ENCODE results near the gene FOXN4. TPM values are rescaled to one million over a fixed set of nuclear protein-coding genes. Genes with fewer than 3 reads are reported as not detected.

Gene FOXN4
- total RNA-seq, 1 donor from 2014 or later = not detected

GRCh38 chr12:109336593-109336992 is 27.5 kb upstream of the FOXN4 start:
- no peak for TF ChIP-seq CTCF (IDR thresholded peaks at IDR 0.05)
- H3K4me1 Mint-ChIP-seq (ENCODE audit: low read depth) = no peaks in the 10 kb centered on the region
- H3K27me3 Mint-ChIP-seq (ENCODE audit: low read depth) = peaks cover 35% of the 10 kb centered on the region
- DNase-seq (ENCODE audit: low spot score) = no peak
- H3K9me3 Mint-ChIP-seq (ENCODE audit: low read depth) = no peaks in the 10 kb centered on the region
- no peak overlapping the region for H3K4me3 Mint-ChIP-seq (ENCODE audit: unreplicated experiment)
- no peaks in the 10 kb centered on the region for H3K36me3 Mint-ChIP-seq (ENCODE audit: low read depth)
- no peak overlapping the region for H3K27ac Mint-ChIP-seq (ENCODE audit: unreplicated experiment)

DNA sequence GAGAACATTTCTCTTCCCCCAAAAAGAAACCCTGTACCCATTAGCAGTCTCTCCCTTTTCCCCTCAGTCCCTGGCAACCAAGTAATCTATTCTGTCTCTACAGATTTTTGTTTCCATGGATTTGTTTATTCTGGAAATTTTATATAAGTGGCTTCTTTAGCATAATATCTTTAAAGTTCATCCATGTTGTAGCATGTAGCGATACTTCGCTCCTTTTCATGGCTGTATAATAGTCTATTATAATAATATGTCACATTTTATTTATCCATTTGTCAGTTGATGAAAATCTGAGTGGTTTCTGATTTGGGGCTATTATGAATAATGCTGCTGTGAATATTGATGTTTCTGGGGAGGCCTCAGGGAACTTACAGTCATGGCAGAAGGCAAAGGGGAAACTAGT is 25.8 kb upstream of the FOXN4 start:
- Mint-ChIP-seq H3K9me3 (ENCODE audit: low read depth) (no peaks in the 10 kb centered on the region), H3K4me3 (ENCODE audit: unreplicated experiment) (no peak overlapping the region), H3K36me3 (ENCODE audit: low read depth) (no peaks in the 10 kb centered on the region), H3K27me3 (ENCODE audit: low read depth) (peaks cover 34% of the 10 kb centered on the region), H3K4me1 (ENCODE audit: low read depth) (no peaks in the 10 kb centered on the region), H3K27ac (ENCODE audit: unreplicated experiment) (no peak overlapping the region)
- TF ChIP-seq CTCF (IDR thresholded peaks at IDR 0.05) = no peak
- no peak for DNase-seq (ENCODE audit: low spot score)

GRCh38 chr12:109331301-109331952 is 22.3 kb upstream of the FOXN4 start:
- no peak for DNase-seq (ENCODE audit: low spot score)
- H3K9me3 Mint-ChIP-seq (ENCODE audit: low read depth) = no peaks in the 10 kb centered on the region
- H3K27ac Mint-ChIP-seq (ENCODE audit: unreplicated experiment) = no peak overlapping the region
- no peak overlapping the region for H3K4me3 Mint-ChIP-seq (ENCODE audit: unreplicated experiment)
- TF ChIP-seq CTCF (IDR thresholded peaks at IDR 0.05) = no peak
- peaks cover 35% of the 10 kb centered on the region for H3K27me3 Mint-ChIP-seq (ENCODE audit: low read depth)
- no peaks in the 10 kb centered on the region for H3K4me1 Mint-ChIP-seq (ENCODE audit: low read depth)
- H3K36me3 Mint-ChIP-seq (ENCODE audit: low read depth) = no peaks in the 10 kb centered on the region

GRCh38 chr12:109330282-109331230 is 21.5 kb upstream of the FOXN4 start:
- no peaks in the 10 kb centered on the region for H3K4me1 Mint-ChIP-seq (ENCODE audit: low read depth)
- no peak for TF ChIP-seq CTCF (IDR thresholded peaks at IDR 0.05)
- DNase-seq (ENCODE audit: low spot score) = no peak
- H3K9me3 Mint-ChIP-seq (ENCODE audit: low read depth) = no peaks in the 10 kb centered on the region
- no peaks in the 10 kb centered on the region for H3K36me3 Mint-ChIP-seq (ENCODE audit: low read depth)
- H3K27me3 Mint-ChIP-seq (ENCODE audit: low read depth) = peaks cover 35% of the 10 kb centered on the region
- H3K4me3 Mint-ChIP-seq (ENCODE audit: unreplicated experiment) = no peak overlapping the region
- no peak overlapping the region for H3K27ac Mint-ChIP-seq (ENCODE audit: unreplicated experiment)

GRCh38 chr12:109329686-109330085 is 20.6 kb upstream of the FOXN4 start:
- Mint-ChIP-seq H3K9me3 (ENCODE audit: low read depth) (no peaks in the 10 kb centered on the region), H3K27me3 (ENCODE audit: low read depth) (peaks cover 40% of the 10 kb centered on the region), H3K4me3 (ENCODE audit: unreplicated experiment) (no peak overlapping the region), H3K4me1 (ENCODE audit: low read depth) (no peaks in the 10 kb centered on the region), H3K27ac (ENCODE audit: unreplicated experiment) (no peak overlapping the region), H3K36me3 (ENCODE audit: low read depth) (no peaks in the 10 kb centered on the region)
- no peak for DNase-seq (ENCODE audit: low spot score)
- TF ChIP-seq CTCF (IDR thresholded peaks at IDR 0.05) = no peak
